H9 (cell line): Measurements from ENCODE around the gene GAS2. TPM values are rescaled to one million over a fixed set of nuclear protein-coding genes. Genes with fewer than 3 reads are reported as not detected.

Source experiments
- DNase-seq: peaks from one replicate; pipeline ENCODE4 v3.0.0-alpha.2; 2017
- H2AFZ ChIP-seq: one replicate; pipeline ENCODE4 v1.6.1; 2013; ENCODE audit warnings: mild to moderate bottlenecking, low read length, control low read depth, moderate library complexity
- H2AK5ac ChIP-seq: 2 replicates; pipeline ENCODE4 v1.6.1; 2013; ENCODE audit warnings: low read length, control low read depth, mixed read lengths; ENCODE audit not compliant: insufficient read length
- H2BK120ac ChIP-seq: one replicate; pipeline ENCODE4 v1.6.1; 2013; ENCODE audit warnings: low read depth, mild to moderate bottlenecking, low read length, control low read depth, inconsistent platforms; ENCODE audit not compliant: poor library complexity, severe bottlenecking
- H2BK12ac ChIP-seq: 2 replicates; pipeline ENCODE4 v1.6.1; 2013; ENCODE audit warnings: low read length, control low read depth, mixed read lengths, low read depth; ENCODE audit not compliant: insufficient read length
- H2BK15ac ChIP-seq: 2 replicates; pipeline ENCODE4 v1.6.1; 2013; ENCODE audit warnings: low read depth, low read length, control low read depth
- H2BK20ac ChIP-seq: one replicate; pipeline ENCODE4 v1.6.1; 2013; ENCODE audit warnings: low read depth, mild to moderate bottlenecking, low read length, control low read depth, inconsistent platforms; ENCODE audit not compliant: poor library complexity, severe bottlenecking
- H2BK5ac ChIP-seq: 2 replicates; pipeline ENCODE4 v1.6.1; 2013; ENCODE audit warnings: low read length, control low read depth, mixed read lengths; ENCODE audit not compliant: insufficient read length
- H3K14ac ChIP-seq: 2 replicates; pipeline ENCODE4 v1.6.1; 2013; ENCODE audit warnings: low read length, control low read depth; ENCODE audit not compliant: insufficient read depth
- H3K18ac ChIP-seq: 2 replicates; pipeline ENCODE4 v1.6.1; 2013; ENCODE audit warnings: low read depth, mild to moderate bottlenecking, mixed read lengths, low read length, control low read depth; ENCODE audit not compliant: insufficient read length
- H3K23ac ChIP-seq: 2 replicates; pipeline ENCODE4 v1.6.1; 2013; ENCODE audit warnings: low read length, control low read depth, mixed read lengths, low read depth; ENCODE audit not compliant: insufficient read length
- H3K23me2 ChIP-seq: 2 replicates; pipeline ENCODE4 v1.6.1; 2013; ENCODE audit warnings: low read depth, mild to moderate bottlenecking, mixed read lengths, low read length, control low read depth; ENCODE audit not compliant: insufficient read length, poor library complexity, severe bottlenecking
- H3K27ac ChIP-seq: 2 replicates; pipeline ENCODE4 v1.5.1; 2013; ENCODE audit warnings: low read length, control low read depth, mixed read lengths, low read depth; ENCODE audit not compliant: insufficient read length
- H3K27me3 ChIP-seq: 2 replicates; pipeline ENCODE4 v1.6.1; 2013; ENCODE audit warnings: low read length, control low read depth, inconsistent platforms; ENCODE audit not compliant: insufficient read depth
- H3K4ac ChIP-seq: 2 replicates; pipeline ENCODE4 v1.6.1; 2013; ENCODE audit warnings: low read depth, mild to moderate bottlenecking, control low read depth, inconsistent platforms, low read length, moderate library complexity
- H3K4me1 ChIP-seq: 2 replicates; pipeline ENCODE4 v1.6.1; 2013; ENCODE audit warnings: low read length, control low read depth, inconsistent platforms; ENCODE audit not compliant: insufficient read depth
- H3K4me2 ChIP-seq: 2 replicates; pipeline ENCODE4 v1.6.1; 2013; ENCODE audit warnings: low read length, control low read depth, mixed read lengths; ENCODE audit not compliant: insufficient read length, insufficient read depth
- H3K56ac ChIP-seq: 2 replicates; pipeline ENCODE4 v1.6.1; 2013; ENCODE audit warnings: low read depth, mild to moderate bottlenecking, mixed read lengths, low read length, control low read depth; ENCODE audit not compliant: insufficient read length
- H3K79me1 ChIP-seq: 2 replicates; pipeline ENCODE4 v1.6.1; 2013; ENCODE audit warnings: low read depth, mild to moderate bottlenecking, moderate library complexity, low read length, control low read depth, inconsistent platforms; ENCODE audit not compliant: insufficient read depth, poor library complexity, severe bottlenecking
- H3K79me2 ChIP-seq: 2 replicates; pipeline ENCODE4 v1.6.1; 2013; ENCODE audit warnings: low read length, control low read depth, inconsistent platforms; ENCODE audit not compliant: insufficient read depth
- H3K9ac ChIP-seq: 2 replicates; pipeline ENCODE4 v1.6.1; 2013; ENCODE audit warnings: low read length, control low read depth, mixed read lengths; ENCODE audit not compliant: insufficient read length; ENCODE audit errors: extremely low read depth
- H3K9me3 ChIP-seq: one replicate; pipeline ENCODE4 v1.6.1; 2013; ENCODE audit warnings: low read depth, low read length, inconsistent platforms; ENCODE audit not compliant: control insufficient read depth
- H3T11ph ChIP-seq: one replicate; pipeline ENCODE4 v1.6.1; 2013; ENCODE audit warnings: mild to moderate bottlenecking, low read length, control low read depth, inconsistent platforms
- H4K20me1 ChIP-seq: one replicate; pipeline ENCODE4 v1.6.1; 2013; ENCODE audit not compliant: control insufficient read depth, insufficient read length, insufficient read depth
- H4K5ac ChIP-seq: 2 replicates; pipeline ENCODE4 v1.6.1; 2013; ENCODE audit warnings: low read depth, mild to moderate bottlenecking, mixed read lengths, low read length, control low read depth; ENCODE audit not compliant: insufficient read length
- H4K8ac ChIP-seq: replicated peaks from 2 replicates; pipeline ENCODE4 v1.6.1; 2013; ENCODE audit warnings: low read length, control low read depth, mixed read lengths, low read depth; ENCODE audit not compliant: insufficient read length
- H4K91ac ChIP-seq: 2 replicates; pipeline ENCODE4 v1.6.1; 2013; ENCODE audit warnings: low read depth, mild to moderate bottlenecking, moderate library complexity, mixed read lengths, low read length, control low read depth; ENCODE audit not compliant: insufficient read length
- H3K27ac Mint-ChIP-seq, 3 experiments: 2 replicates in 2 of 3; 3 replicates in 1 of 3; pipeline ENCODE4 v1.8.0; 2020 to 2021; ENCODE audit warnings: mixed read lengths in 3 of 3, mild to moderate bottlenecking in 1 of 3, moderate library complexity in 1 of 3
- H3K27me3 Mint-ChIP-seq: 2 replicates; pipeline ENCODE4 v1.8.0; 2021; ENCODE audit warnings: low read depth, mild to moderate bottlenecking, moderate library complexity, mixed read lengths
- H3K36me3 Mint-ChIP-seq, 3 experiments: 2 replicates in 2 of 3; 3 replicates in 1 of 3; pipeline ENCODE4 v1.8.0; 2020 to 2021; ENCODE audit warnings: low read depth in 3 of 3, mixed read lengths in 3 of 3; ENCODE audit not compliant: insufficient read depth in 1 of 3
- H3K4me1 Mint-ChIP-seq, 2 experiments: 2 replicates each; pipeline ENCODE4 v1.8.0; 2020; ENCODE audit warnings: mixed read lengths in 2 of 2
- H3K4me3 Mint-ChIP-seq, 2 experiments: 2 replicates in 1 of 2; 3 replicates in 1 of 2; pipeline ENCODE4 v1.8.0; 2020 to 2021; ENCODE audit warnings: mild to moderate bottlenecking in 2 of 2, mixed read lengths in 2 of 2, moderate library complexity in 1 of 2
- H3K9me3 Mint-ChIP-seq, 2 experiments: 2 replicates in 1 of 2; 3 replicates in 1 of 2; pipeline ENCODE4 v1.8.0; 2020; ENCODE audit warnings: mild to moderate bottlenecking in 2 of 2, mixed read lengths in 2 of 2, moderate library complexity in 1 of 2
- WGBS: extraction: QIAGEN DNeasy Blood & Tissue Kit; methylation state at CpG from one replicate; pipeline ENCODE4 v1.1.7; 2013; ENCODE audit warnings: missing lambda C conversion rate, low lambda C conversion rate, mixed read lengths; ENCODE audit not compliant: insufficient read length; ENCODE audit errors: extremely low coverage; 5-methylcytosine and 5-hydroxymethylcytosine counted together
- total RNA-seq: library from RNA; stranded (reverse); gene quantifications from 2 replicates; pipeline ENCODE4 v1.2.1, GENCODE V29; 2021
- TF ChIP-seq, protein P1 (sequence below): fragments of 200-600 bp; sonication (generic); conservative IDR thresholded peaks from 3 replicates; pipeline ENCODE4 v1.8.0; 2021; ENCODE audit warnings: antibody characterized with exemption, mild to moderate bottlenecking

The GAS2 gene
- total RNA-seq, 1 experiment from 2014 or later, result 1.7 TPM

DNA sequence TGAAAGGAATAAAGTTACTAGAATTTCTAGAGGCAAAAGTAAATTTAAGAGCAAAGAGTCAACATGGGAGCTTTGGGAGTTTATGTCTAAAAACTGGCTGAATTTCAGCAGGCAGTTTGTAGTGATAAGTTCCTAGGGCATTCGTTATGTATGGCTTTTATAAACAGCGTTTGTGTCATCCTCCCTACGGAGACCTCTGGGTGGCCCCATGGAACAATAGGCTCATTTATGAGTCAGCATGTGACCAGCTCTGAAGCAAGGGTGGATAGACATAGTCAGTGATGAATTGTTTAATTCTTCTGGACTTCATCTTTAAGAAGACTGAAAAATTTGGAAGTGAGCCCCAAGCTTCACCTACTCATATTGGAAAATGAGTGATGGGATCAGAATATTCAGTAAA lies 126.1 kb downstream of the GAS2 start:
- Histone ChIP-seq H3K23me2 (no peaks in the 10 kb centered on the region), H3K4me2 (no peak overlapping the region), H4K8ac (no peak overlapping the region), H4K5ac (no peak overlapping the region), H2BK120ac (no peak overlapping the region), H3K14ac (no peak overlapping the region), H3K4me1 (no peaks in the 10 kb centered on the region), H3K9me3 (no peaks in the 10 kb centered on the region), H3K27me3 (no peaks in the 10 kb centered on the region), H3K27ac (no peak overlapping the region), H2BK20ac (no peak overlapping the region), H4K20me1 (no peaks in the 10 kb centered on the region), H3K18ac (no peak overlapping the region), H2BK5ac (no peak overlapping the region), H2AK5ac (no peak overlapping the region), H3K23ac (no peak overlapping the region), H4K91ac (no peak overlapping the region), H2BK15ac (no peak overlapping the region), H2BK12ac (no peak overlapping the region), H3K79me1 (no peaks in the 10 kb centered on the region), H3T11ph (no peak overlapping the region), H3K4ac (no peak overlapping the region), H2AFZ (no peak overlapping the region), H3K56ac (no peak overlapping the region), H3K9ac (no peak overlapping the region), H3K79me2 (no peaks in the 10 kb centered on the region)
- Mint-ChIP-seq H3K4me3 (no peak overlapping the region), H3K27ac (no peak overlapping the region; a peak in 1 of 7 replicates), H3K36me3 (no peaks in the 10 kb centered on the region), H3K27me3 (no peaks in the 10 kb centered on the region), H3K9me3 (no peaks in the 10 kb centered on the region), H3K4me1 (peaks cover 3 to 5% of the 10 kb centered on the region in 2 experiments)
- no peak for DNase-seq
- TF ChIP-seq, protein P1, sequence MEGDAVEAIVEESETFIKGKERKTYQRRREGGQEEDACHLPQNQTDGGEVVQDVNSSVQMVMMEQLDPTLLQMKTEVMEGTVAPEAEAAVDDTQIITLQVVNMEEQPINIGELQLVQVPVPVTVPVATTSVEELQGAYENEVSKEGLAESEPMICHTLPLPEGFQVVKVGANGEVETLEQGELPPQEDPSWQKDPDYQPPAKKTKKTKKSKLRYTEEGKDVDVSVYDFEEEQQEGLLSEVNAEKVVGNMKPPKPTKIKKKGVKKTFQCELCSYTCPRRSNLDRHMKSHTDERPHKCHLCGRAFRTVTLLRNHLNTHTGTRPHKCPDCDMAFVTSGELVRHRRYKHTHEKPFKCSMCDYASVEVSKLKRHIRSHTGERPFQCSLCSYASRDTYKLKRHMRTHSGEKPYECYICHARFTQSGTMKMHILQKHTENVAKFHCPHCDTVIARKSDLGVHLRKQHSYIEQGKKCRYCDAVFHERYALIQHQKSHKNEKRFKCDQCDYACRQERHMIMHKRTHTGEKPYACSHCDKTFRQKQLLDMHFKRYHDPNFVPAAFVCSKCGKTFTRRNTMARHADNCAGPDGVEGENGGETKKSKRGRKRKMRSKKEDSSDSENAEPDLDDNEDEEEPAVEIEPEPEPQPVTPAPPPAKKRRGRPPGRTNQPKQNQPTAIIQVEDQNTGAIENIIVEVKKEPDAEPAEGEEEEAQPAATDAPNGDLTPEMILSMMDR, result no peak
- WGBS, result no CpG with 5 or more reads among the region's 3 CpGs
